SK-N-SH treated with all-trans-retinoic acid at 6 μM for 48 hours (cell line): Measurements from ENCODE around the gene RNF17.

Experiments
- ATAC-seq: fragments of 200-7000 bp; cut with Tn5 transposase; 3 replicates; pipeline ENCODE4 v1.9.1; 2020; ENCODE audit warnings: mild to moderate bottlenecking, moderate library complexity
- ARNTL ChIP-seq: fragments of 450-650 bp; formaldehyde crosslinking; IDR thresholded peaks from 2 replicates; pipeline ENCODE4 v1.5.0; 2020; ENCODE audit warnings: low read depth, mild to moderate bottlenecking, moderate library complexity, borderline replicate concordance
- BACH2 ChIP-seq: fragments of 250-450 bp; sonication (Bioruptor Pico); IDR thresholded peaks from 2 replicates; pipeline ENCODE4 v1.9.0; 2021; ENCODE audit warnings: mild to moderate bottlenecking, borderline replicate concordance
- CSDC2 ChIP-seq: fragments of 250-450 bp; sonication (Bioruptor Pico); IDR thresholded peaks from 2 replicates; pipeline ENCODE4 v1.5.0; 2020; ENCODE audit warnings: mild to moderate bottlenecking, moderate library complexity
- ESRRG ChIP-seq: fragments of 250-450 bp; sonication (Bioruptor Pico); IDR thresholded peaks from 2 replicates; pipeline ENCODE4 v1.6.1; 2021; ENCODE audit warnings: mild to moderate bottlenecking
- GLIS3 ChIP-seq: fragments of 250-450 bp; sonication (Bioruptor Pico); IDR thresholded peaks from 2 replicates; pipeline ENCODE4 v1.5.0; 2020; ENCODE audit warnings: mild to moderate bottlenecking, moderate library complexity
- ISL1 ChIP-seq: fragments of 250-450 bp; sonication (Bioruptor Pico); IDR thresholded peaks from 2 replicates; pipeline ENCODE4 v2.1.2; 2022; ENCODE audit warnings: mild to moderate bottlenecking, moderate library complexity
- OSR1 ChIP-seq: fragments of 250-450 bp; sonication (Bioruptor Pico); IDR thresholded peaks from 2 replicates; pipeline ENCODE4 v1.8.0; 2022; ENCODE audit warnings: moderate library complexity, mild to moderate bottlenecking, inconsistent platforms
- PATZ1 ChIP-seq: fragments of 250-450 bp; sonication (Bioruptor Pico); IDR thresholded peaks from 2 replicates; pipeline ENCODE4 v1.8.0; 2020; ENCODE audit warnings: mild to moderate bottlenecking, moderate library complexity, borderline replicate concordance
- RARB ChIP-seq: fragments of 250-450 bp; sonication (Bioruptor Pico); IDR thresholded peaks from 2 replicates; pipeline ENCODE4 v1.8.0; 2021; ENCODE audit warnings: mild to moderate bottlenecking, moderate library complexity
- SNAI2 ChIP-seq: fragments of 250-450 bp; sonication (Bioruptor Pico); IDR thresholded peaks from 2 replicates; pipeline ENCODE4 v1.5.0; 2020; ENCODE audit warnings: mild to moderate bottlenecking, moderate library complexity
- TCF4 ChIP-seq: fragments of 250-450 bp; sonication (Bioruptor Pico); IDR thresholded peaks from 2 replicates; pipeline ENCODE4 v1.8.0; 2021; ENCODE audit warnings: mild to moderate bottlenecking, moderate library complexity, borderline replicate concordance
- TSHZ2 ChIP-seq: fragments of 250-450 bp; sonication (Bioruptor Pico); IDR thresholded peaks from 2 replicates; pipeline ENCODE4 v1.5.0; 2020; ENCODE audit warnings: mild to moderate bottlenecking, moderate library complexity
- ZC3H10 ChIP-seq: fragments of 250-450 bp; sonication (Bioruptor Pico); IDR thresholded peaks from 2 replicates; pipeline ENCODE4 v1.5.1; 2021; ENCODE audit warnings: mild to moderate bottlenecking, moderate library complexity
- ZFP3 ChIP-seq: fragments of 250-450 bp; sonication (Bioruptor Pico); IDR thresholded peaks from 2 replicates; pipeline ENCODE4 v1.5.0; 2020; ENCODE audit warnings: mild to moderate bottlenecking, moderate library complexity
- ZFP30 ChIP-seq: fragments of 450-650 bp; formaldehyde crosslinking; IDR thresholded peaks from 2 replicates; pipeline ENCODE4 v1.5.0; 2022; ENCODE audit warnings: mild to moderate bottlenecking, moderate library complexity
- ZNF70 ChIP-seq: fragments of 450-650 bp; formaldehyde crosslinking; IDR thresholded peaks from 2 replicates; pipeline ENCODE4 v1.5.0; 2020; ENCODE audit warnings: mild to moderate bottlenecking, moderate library complexity
- ZNF8 ChIP-seq: fragments of 450-650 bp; formaldehyde crosslinking; IDR thresholded peaks from 2 replicates; pipeline ENCODE4 v1.5.0; 2020; ENCODE audit warnings: mild to moderate bottlenecking, moderate library complexity
- TF ChIP-seq, protein P1 (sequence below): fragments of 250-450 bp; sonication (Bioruptor Pico); IDR thresholded peaks from 2 replicates; pipeline ENCODE4 v1.5.1; 2021; ENCODE audit warnings: mild to moderate bottlenecking, moderate library complexity

RNF17 gene

DNA sequence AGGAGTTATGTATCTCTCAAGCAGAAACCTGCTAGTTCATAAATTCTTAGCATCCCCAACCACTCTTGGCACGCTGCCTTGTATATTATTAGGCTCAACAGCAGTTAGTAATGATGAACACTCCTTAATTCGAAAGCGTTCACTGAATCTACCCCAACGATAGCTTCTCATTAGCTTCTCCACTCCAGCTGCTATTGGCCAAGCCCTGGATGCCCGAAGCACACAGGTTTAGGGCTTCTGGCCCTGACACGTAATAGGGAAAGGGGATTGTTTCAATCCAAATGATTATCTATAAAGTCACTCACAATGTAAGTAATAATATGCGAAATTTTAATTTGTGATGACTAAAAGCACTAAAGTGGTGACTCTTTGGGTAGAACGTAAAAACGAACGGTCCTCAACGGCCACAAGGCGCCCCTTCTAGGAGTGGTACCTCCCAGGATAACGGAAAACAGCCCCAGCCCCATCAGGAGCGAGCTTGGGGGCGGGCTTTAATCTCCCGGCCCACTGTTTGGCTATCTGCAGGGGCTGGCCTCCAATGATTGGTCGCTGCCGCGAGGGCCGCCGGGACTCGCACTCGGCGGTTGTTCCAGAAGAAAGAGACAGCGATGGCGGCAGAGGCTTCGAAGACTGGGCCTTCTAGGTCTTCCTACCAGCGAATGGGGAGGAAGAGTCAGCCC is at the start of gene RNF17:
RNF17 (plus strand) TSS at position 574 of the 680 bp plus-strand sequence; CDS start at position 609, 35 bp downstream.
- TF ChIP-seq ZFP3 (CRISPR knock-in tag) (no peak), ZNF8 (no peak)
- no peak for ATAC-seq

DNA sequence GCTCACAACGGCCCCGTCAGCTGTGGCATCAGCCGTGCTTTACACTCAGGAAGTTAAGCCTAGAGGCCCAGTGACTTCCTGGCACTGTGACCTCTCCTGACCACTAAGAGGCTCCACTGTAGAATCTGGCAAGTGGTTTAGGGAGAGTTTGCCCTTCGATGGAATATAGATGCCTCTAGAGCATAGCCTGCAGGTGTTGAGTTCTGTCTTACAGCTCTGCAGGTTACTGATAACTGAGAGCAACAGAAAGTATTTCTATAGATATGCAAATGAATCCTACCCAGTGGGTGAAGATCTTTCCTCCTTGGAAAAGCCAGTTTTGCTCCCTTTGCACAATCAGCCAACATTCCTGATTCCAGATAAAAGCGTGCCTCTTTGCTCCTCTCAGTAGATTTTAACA is 48.0 kb upstream of the RNF17 start:
- ATAC-seq: no peak

DNA sequence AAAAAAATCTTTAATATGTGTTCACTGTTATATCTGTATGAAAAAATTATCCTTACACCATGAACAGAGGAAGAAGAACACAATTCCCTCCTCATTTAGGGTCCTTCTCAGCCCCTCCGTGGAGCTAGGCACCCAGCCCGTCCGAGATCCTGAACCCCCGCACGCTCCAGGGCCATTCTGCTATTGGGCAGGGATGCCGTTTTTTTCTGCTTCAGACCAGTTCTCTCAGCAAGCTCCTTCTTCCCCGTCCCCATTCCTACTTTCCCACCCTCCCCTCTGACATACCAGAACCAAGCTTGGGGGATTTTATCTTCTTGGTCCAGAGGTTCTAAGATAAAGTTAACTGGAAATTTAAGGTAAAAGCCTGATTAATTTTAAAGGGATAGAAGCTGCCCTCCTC is 47.5 kb upstream of the RNF17 start:
- no peak for TF ChIP-seq ESRRG (CRISPR knock-in tag)
- no peak for TF ChIP-seq GLIS3 (CRISPR knock-in tag)
- TF ChIP-seq ZNF70 (CRISPR knock-in tag): no peak
- no peak for TF ChIP-seq ARNTL
- TF ChIP-seq TCF4: no peak
- no peak for TF ChIP-seq ZFP3 (CRISPR knock-in tag)
- TF ChIP-seq PATZ1 (CRISPR knock-in tag): no peak
- TF ChIP-seq SNAI2 (CRISPR knock-in tag): no peak
- TF ChIP-seq ZC3H10 (CRISPR knock-in tag): no peak
- TF ChIP-seq TSHZ2 (CRISPR knock-in tag): no peak
- TF ChIP-seq ZFP30: no peak
- TF ChIP-seq ISL1 (CRISPR knock-in tag): no peak
- no peak for TF ChIP-seq OSR1
- no peak for TF ChIP-seq BACH2
- no peak for TF ChIP-seq ZNF8
- TF ChIP-seq, all 23 proteins: peak for 0
- ATAC-seq: no peak

More for the DNA sequence above, 48.0 kb upstream of the RNF17 start:
- no peak for TF ChIP-seq ARNTL
- TF ChIP-seq, protein P1, sequence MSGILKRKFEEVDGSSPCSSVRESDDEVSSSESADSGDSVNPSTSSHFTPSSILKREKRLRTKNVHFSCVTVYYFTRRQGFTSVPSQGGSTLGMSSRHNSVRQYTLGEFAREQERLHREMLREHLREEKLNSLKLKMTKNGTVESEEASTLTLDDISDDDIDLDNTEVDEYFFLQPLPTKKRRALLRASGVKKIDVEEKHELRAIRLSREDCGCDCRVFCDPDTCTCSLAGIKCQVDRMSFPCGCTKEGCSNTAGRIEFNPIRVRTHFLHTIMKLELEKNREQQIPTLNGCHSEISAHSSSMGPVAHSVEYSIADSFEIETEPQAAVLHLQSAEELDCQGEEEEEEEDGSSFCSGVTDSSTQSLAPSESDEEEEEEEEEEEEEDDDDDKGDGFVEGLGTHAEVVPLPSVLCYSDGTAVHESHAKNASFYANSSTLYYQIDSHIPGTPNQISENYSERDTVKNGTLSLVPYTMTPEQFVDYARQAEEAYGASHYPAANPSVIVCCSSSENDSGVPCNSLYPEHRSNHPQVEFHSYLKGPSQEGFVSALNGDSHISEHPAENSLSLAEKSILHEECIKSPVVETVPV: no peak
- TF ChIP-seq ZNF8: no peak

- ATAC-seq: no peak
- TF ChIP-seq ESRRG (CRISPR knock-in tag): no peak
- TF ChIP-seq GLIS3 (CRISPR knock-in tag): no peak
- TF ChIP-seq ZNF8: no peak
- no peak for TF ChIP-seq ARNTL
- TF ChIP-seq CSDC2: no peak
- no peak for TF ChIP-seq ZFP30
Observed at GRCh38 chr13:24717217-24717616, 46.8 kb upstream of the RNF17 start.

- ATAC-seq: no peak
- TF ChIP-seq RARB (CRISPR knock-in tag): no peak
- no peak for TF ChIP-seq CSDC2
- TF ChIP-seq, protein P1: no peak
- TF ChIP-seq ZC3H10 (CRISPR knock-in tag): no peak
- TF ChIP-seq, all 23 proteins: peak for 0
Observed at GRCh38 chr13:24718192-24718965, 45.6 kb upstream of the RNF17 start.
